ENCODE data around the gene CCDC74B.
"Not testable (repeated sequence)": the region's sequence is repeated elsewhere in the genome, so short reads cannot be mapped to it uniquely, and the experiment has no call there.

- not testable (repeated sequence) for TF ChIP-seq CTCF (optimal IDR thresholded peaks at IDR 0.05 in 1 of 3, IDR thresholded peaks at IDR 0.05 in 1 of 3, conservative IDR thresholded peaks at IDR 0.05 in 1 of 3; ENCODE audit: extremely low read depth in 1 of 3, insufficient read depth in 2 of 3, low read length in 3 of 3); EZH2 (IDR thresholded peaks at IDR 0.05; ENCODE audit: low read length)
Observed at GRCh38 chr2:130180404-130181324, 35.8 kb upstream of the CCDC74B start.
